Stimulated activated memory B cell treated with anti-CD40 and anti-IgM and Interleukin-4, amounts not matched to agents 10 μg/mL and 1 μg/mL and 100 μg/mL, for 72 hours (primary cell): Measurements from ENCODE around the gene TAF11.
"Not testable (repeated sequence)": the region's sequence is repeated elsewhere in the genome, so short reads cannot be mapped to it uniquely, and the experiment has no call there.

Source experiments
- ATAC-seq: fragments of 150-1000 bp; cut with Tn5 transposase; 2 replicates; pipeline ENCODE4 v1.10.0; 2021
- H3K27ac Mint-ChIP-seq: one replicate; pipeline ENCODE4 v1.8.0; 2022; ENCODE audit warnings: mild to moderate bottlenecking, mixed read lengths
- H3K27me3 Mint-ChIP-seq: one replicate; pipeline ENCODE4 v1.8.0; 2022; ENCODE audit warnings: mixed read lengths
- H3K36me3 Mint-ChIP-seq: one replicate; pipeline ENCODE4 v1.8.0; 2022; ENCODE audit warnings: mixed read lengths
- H3K4me1 Mint-ChIP-seq: one replicate; pipeline ENCODE4 v1.8.0; 2022; ENCODE audit warnings: mixed read lengths
- H3K4me3 Mint-ChIP-seq: one replicate; pipeline ENCODE4 v1.8.0; 2022; ENCODE audit warnings: mild to moderate bottlenecking, moderate library complexity, mixed read lengths
- H3K9me3 Mint-ChIP-seq: one replicate; pipeline ENCODE4 v1.8.0; 2022; ENCODE audit warnings: mixed read lengths

TAF11 gene

DNA sequence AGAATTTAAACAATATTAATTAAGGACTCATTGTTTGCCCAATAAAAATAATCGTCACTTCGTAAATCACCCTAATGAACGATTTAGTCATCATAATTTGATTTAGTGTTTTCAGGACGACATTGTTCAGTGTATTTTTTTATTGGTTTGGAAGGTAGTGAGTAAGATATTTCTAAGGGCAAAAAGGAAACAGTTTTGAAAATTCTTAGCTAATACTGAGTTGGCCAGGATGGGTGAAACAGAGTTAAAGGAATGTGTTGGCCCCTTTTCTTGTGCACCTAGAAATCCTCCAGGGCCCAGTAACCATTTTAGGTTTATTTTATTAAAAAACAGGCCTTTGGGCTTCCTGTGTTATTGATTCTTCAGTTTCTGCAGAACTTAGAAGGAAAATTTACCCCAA, 26.5 kb upstream of the TAF11 start:
- ATAC-seq, result no peak
- no peak overlapping the region for H3K27ac Mint-ChIP-seq
- no peak overlapping the region for H3K4me3 Mint-ChIP-seq
- peaks cover 29% of the 10 kb centered on the region for H3K4me1 Mint-ChIP-seq
- H3K9me3 Mint-ChIP-seq, result no peaks in the 10 kb centered on the region
- peaks cover 10% of the 10 kb centered on the region for H3K27me3 Mint-ChIP-seq
- no peaks in the 10 kb centered on the region for H3K36me3 Mint-ChIP-seq

GRCh38 chr6:34912715-34913464, 25.0 kb upstream of the TAF11 start:
- Mint-ChIP-seq H3K27ac (no peak overlapping the region), H3K9me3 (no peaks in the 10 kb centered on the region), H3K27me3 (peaks cover 12% of the 10 kb centered on the region), H3K4me3 (peak overlapping the region; percentile 2), H3K36me3 (peaks cover 5% of the 10 kb centered on the region), H3K4me1 (peaks cover 32% of the 10 kb centered on the region)
- peak; percentile 88 for ATAC-seq

DNA sequence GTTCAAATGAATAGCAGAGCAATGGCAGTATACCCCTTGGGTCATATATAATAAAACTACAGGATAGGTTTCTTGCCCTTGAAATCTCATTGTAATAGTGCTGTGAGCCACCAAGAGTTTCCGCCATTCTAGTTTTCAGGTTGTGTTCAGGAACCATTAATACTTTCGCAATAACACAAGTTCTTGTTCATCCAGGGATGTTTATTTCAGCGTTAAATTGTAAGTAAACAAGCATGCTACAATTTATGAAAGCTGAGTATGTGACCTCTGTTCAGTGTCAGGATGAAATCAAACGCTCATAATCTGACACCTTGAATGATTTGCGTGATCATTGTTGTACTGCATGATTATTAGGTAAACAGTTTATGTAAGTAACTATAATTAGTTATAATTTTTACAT, 24.0 kb upstream of the TAF11 start:
- no peak overlapping the region for H3K4me3 Mint-ChIP-seq
- peaks cover 12% of the 10 kb centered on the region for H3K27me3 Mint-ChIP-seq
- H3K27ac Mint-ChIP-seq, result no peak overlapping the region
- H3K36me3 Mint-ChIP-seq, result peaks cover 6% of the 10 kb centered on the region
- no peak for ATAC-seq
- H3K4me1 Mint-ChIP-seq, result peaks cover 29% of the 10 kb centered on the region
- no peaks in the 10 kb centered on the region for H3K9me3 Mint-ChIP-seq

GRCh38 chr6:34909320-34909883, 21.6 kb upstream of the TAF11 start:
- peaks cover 12% of the 10 kb centered on the region for H3K27me3 Mint-ChIP-seq
- no peak for ATAC-seq

GRCh38 chr6:34908194-34908593, 20.4 kb upstream of the TAF11 start:
- no peak overlapping the region for H3K27ac Mint-ChIP-seq
- H3K27me3 Mint-ChIP-seq, result peaks cover 12% of the 10 kb centered on the region
- H3K36me3 Mint-ChIP-seq, result peaks cover 20% of the 10 kb centered on the region
- peaks cover 23% of the 10 kb centered on the region for H3K4me1 Mint-ChIP-seq
- no peak for ATAC-seq
- no peaks in the 10 kb centered on the region for H3K9me3 Mint-ChIP-seq
- H3K4me3 Mint-ChIP-seq, result no peak overlapping the region

More at GRCh38 chr6:34909320-34909883, 21.6 kb upstream of the TAF11 start:
- Mint-ChIP-seq H3K4me1 (peaks cover 29% of the 10 kb centered on the region), H3K36me3 (peaks cover 20% of the 10 kb centered on the region), H3K4me3 (no peak overlapping the region), H3K27ac (no peak overlapping the region), H3K9me3 (no peaks in the 10 kb centered on the region)

GRCh38 chr6:34906826-34907225, 19.0 kb upstream of the TAF11 start:
- Mint-ChIP-seq H3K4me1 (peaks cover 12% of the 10 kb centered on the region), H3K36me3 (peaks cover 20% of the 10 kb centered on the region), H3K9me3 (no peaks in the 10 kb centered on the region), H3K27ac (no peak overlapping the region), H3K27me3 (peaks cover 12% of the 10 kb centered on the region), H3K4me3 (no peak overlapping the region)
- ATAC-seq, result no peak

- ATAC-seq, result no peak
- no peaks in the 10 kb centered on the region for H3K9me3 Mint-ChIP-seq
- peaks cover 12% of the 10 kb centered on the region for H3K4me1 Mint-ChIP-seq
- H3K4me3 Mint-ChIP-seq, result no peak overlapping the region
- H3K27me3 Mint-ChIP-seq, result peaks cover 10% of the 10 kb centered on the region
- H3K27ac Mint-ChIP-seq, result no peak overlapping the region
- peaks cover 20% of the 10 kb centered on the region for H3K36me3 Mint-ChIP-seq
Measured at GRCh38 chr6:34904990-34905613, 17.3 kb upstream of the TAF11 start.

GRCh38 chr6:34901930-34902329, 14.1 kb upstream of the TAF11 start:
- Mint-ChIP-seq H3K4me1 (no peaks in the 10 kb centered on the region), H3K27ac (no peak overlapping the region), H3K9me3 (no peaks in the 10 kb centered on the region), H3K36me3 (peaks cover 14% of the 10 kb centered on the region), H3K27me3 (no peaks in the 10 kb centered on the region), H3K4me3 (no peak overlapping the region)
- no peak for ATAC-seq

DNA sequence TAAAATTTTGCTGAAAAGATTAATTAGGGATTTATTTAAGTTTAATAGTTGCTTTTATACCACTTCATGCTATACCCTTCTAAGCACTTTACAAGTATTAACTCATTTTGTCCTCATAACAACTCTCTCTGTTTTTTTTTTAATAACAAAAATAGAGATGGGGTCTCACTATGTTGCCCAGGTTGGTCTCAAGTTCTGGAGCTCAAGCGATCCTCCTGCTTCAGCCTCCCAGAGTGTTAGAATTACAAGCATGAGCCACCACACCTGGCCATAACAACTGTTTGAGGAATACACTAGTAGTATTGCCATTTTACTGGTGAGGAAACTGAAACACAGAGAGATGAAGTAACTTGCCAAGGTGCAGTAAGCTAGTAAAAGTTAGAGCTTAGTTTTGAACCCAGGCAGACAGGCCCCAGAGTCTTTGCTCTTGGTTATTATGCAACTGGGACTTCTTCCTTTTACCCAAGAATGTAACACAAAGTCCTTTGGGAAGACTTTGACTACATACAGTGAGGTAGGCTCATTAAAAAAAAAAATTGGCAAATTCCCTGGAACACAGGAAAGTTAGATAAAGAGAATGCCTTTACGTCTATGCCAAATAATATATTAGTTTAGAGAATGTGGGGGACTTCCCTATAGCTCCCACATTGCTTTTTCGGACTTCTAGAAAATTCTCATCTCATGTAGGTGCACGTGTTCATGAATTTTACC, 12.6 kb upstream of the TAF11 start:
- no peak overlapping the region for H3K4me3 Mint-ChIP-seq
- H3K27ac Mint-ChIP-seq, result no peak overlapping the region
- ATAC-seq, result no peak
- no peaks in the 10 kb centered on the region for H3K9me3 Mint-ChIP-seq
- H3K36me3 Mint-ChIP-seq, result peaks cover 11% of the 10 kb centered on the region
- H3K27me3 Mint-ChIP-seq, result no peaks in the 10 kb centered on the region
- no peaks in the 10 kb centered on the region for H3K4me1 Mint-ChIP-seq

DNA sequence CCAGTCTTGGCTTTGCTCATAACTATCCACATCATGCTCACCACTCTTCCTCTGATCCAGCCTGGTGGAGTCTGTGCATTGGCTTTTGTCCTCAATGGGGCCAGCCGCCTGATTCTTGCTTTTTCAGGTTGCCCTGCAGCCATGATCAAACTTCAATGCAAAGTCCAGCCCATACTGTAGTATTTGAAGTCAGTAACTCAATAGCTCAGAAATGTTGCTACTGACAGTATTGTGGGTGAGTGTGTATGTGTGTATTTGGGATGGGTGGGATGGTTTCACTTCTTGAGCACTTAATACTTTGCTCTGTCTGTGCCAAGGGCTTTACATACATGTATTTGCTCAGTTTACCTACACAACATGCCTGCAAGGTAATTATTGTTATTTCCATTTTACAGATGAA, 11.9 kb upstream of the TAF11 start:
- not testable (repeated sequence) for H3K27ac Mint-ChIP-seq, H3K27me3 Mint-ChIP-seq, H3K9me3 Mint-ChIP-seq, ATAC-seq, H3K36me3 Mint-ChIP-seq, H3K4me1 Mint-ChIP-seq, H3K4me3 Mint-ChIP-seq

GRCh38 chr6:34897716-34898115, 9.9 kb upstream of the TAF11 start:
- ATAC-seq, result no peak
- peaks cover 1% of the 10 kb centered on the region for H3K4me1 Mint-ChIP-seq

GRCh38 chr6:34897130-34897529, 9.3 kb upstream of the TAF11 start:
- no peaks in the 10 kb centered on the region for H3K9me3 Mint-ChIP-seq
- H3K27me3 Mint-ChIP-seq, result no peaks in the 10 kb centered on the region
- no peak overlapping the region for H3K27ac Mint-ChIP-seq
- peaks cover 6% of the 10 kb centered on the region for H3K4me1 Mint-ChIP-seq
- no peak overlapping the region for H3K4me3 Mint-ChIP-seq
- no peak for ATAC-seq
- H3K36me3 Mint-ChIP-seq, result no peaks in the 10 kb centered on the region

More at GRCh38 chr6:34897716-34898115, 9.9 kb upstream of the TAF11 start:
- no peaks in the 10 kb centered on the region for H3K36me3 Mint-ChIP-seq
- no peaks in the 10 kb centered on the region for H3K27me3 Mint-ChIP-seq
- H3K9me3 Mint-ChIP-seq, result no peaks in the 10 kb centered on the region
- no peak overlapping the region for H3K4me3 Mint-ChIP-seq
- H3K27ac Mint-ChIP-seq, result no peak overlapping the region

DNA sequence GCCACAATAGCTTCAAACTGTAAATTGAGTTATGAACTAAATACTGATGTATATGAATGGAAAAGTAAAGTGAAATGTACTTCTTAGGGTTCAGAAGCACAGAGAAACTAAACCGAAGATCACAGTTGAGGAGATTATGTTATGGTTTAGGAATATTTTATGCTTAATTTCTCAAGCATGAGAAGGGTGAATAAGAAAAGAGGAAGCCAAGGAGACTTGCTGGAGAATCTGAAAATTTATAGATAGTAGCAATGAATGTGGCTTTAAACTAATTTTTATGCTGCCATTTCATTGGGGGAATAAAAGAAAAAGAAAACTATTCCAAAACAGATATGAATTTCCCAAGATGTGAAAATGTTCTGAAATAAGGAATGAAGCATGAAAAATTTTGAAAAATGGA, 6.9 kb upstream of the TAF11 start:
- Mint-ChIP-seq H3K27ac (no peak overlapping the region), H3K4me1 (peaks cover 22% of the 10 kb centered on the region), H3K27me3 (no peaks in the 10 kb centered on the region), H3K9me3 (no peaks in the 10 kb centered on the region), H3K4me3 (no peak overlapping the region), H3K36me3 (no peaks in the 10 kb centered on the region)
- ATAC-seq, result no peak

DNA sequence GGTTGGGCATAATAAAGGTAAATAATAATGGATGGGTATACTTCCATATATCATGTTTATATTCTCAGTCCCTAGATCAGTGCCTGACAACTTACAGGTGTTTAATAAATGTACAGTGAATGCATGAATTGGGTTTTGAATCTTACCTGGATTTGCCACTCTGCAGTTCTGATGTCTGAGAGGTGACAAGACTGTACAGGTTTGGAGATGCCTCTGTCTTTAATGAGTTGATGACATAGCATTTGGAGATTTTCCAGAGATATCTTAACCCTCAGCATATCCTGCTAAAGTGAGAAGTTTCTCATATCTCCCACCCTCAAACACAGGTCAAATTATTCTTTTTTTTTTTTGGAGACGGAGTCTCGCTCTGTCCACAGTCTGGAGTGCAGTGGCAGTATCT, 3.5 kb upstream of the TAF11 start:
- no peaks in the 10 kb centered on the region for H3K27me3 Mint-ChIP-seq
- no peak for ATAC-seq
- no peak overlapping the region for H3K27ac Mint-ChIP-seq
- no peaks in the 10 kb centered on the region for H3K9me3 Mint-ChIP-seq
- H3K4me3 Mint-ChIP-seq, result no peak overlapping the region
- peaks cover 39% of the 10 kb centered on the region for H3K4me1 Mint-ChIP-seq
- no peaks in the 10 kb centered on the region for H3K36me3 Mint-ChIP-seq

DNA sequence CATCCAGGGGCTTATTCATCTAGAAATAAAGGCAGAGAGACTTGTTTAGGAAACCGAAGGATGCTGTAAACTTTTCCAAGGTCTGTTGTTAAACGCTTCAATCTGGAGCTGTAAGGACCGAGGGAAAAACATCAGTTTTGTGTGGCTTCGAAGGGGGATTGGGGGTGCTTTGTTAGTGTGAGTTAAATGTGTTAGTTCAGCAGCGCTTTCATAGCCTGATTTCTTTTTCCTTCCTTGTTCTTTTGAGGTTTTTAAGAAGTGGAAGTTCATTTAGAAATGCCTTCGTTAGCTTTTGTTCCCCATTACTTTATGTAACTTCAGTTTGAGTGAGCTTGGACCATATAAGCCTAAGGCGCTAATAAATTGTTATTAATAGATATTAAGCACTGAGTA, 2.7 kb upstream of the TAF11 start:
- Mint-ChIP-seq H3K36me3 (no peaks in the 10 kb centered on the region), H3K4me3 (peak overlapping the region; percentile 99), H3K4me1 (peaks cover 43% of the 10 kb centered on the region), H3K27me3 (no peaks in the 10 kb centered on the region), H3K27ac (peak overlapping the region; percentile 97), H3K9me3 (no peaks in the 10 kb centered on the region)
- ATAC-seq, result no peak
